HepG2 (cell line): ENCODE data around the gene SALL4. TPM values are rescaled to one million over a fixed set of nuclear protein-coding genes. Genes with fewer than 3 reads are reported as not detected.
A peak's percentile ranks its signal among the peaks of the same experiment; 100 is the strongest.

Experiments
- CC2D1A ChIP-seq: sonication (generic); formaldehyde crosslinking; IDR thresholded peaks from 2 replicates; pipeline ENCODE4 v1.8.1; 2023; ENCODE audit warnings: mild to moderate bottlenecking, missing genetic modification reagents
- ERF ChIP-seq: IDR thresholded peaks from 2 replicates; pipeline ENCODE4 v1.6.1; 2018; ENCODE audit warnings: missing biosample characterization, missing genetic modification reagents
- GTF3A ChIP-seq: sonication (generic); formaldehyde crosslinking; conservative IDR thresholded peaks from 2 replicates; pipeline ENCODE4 v1.4.0; 2020; ENCODE audit warnings: mild to moderate bottlenecking, missing genetic modification reagents
- IRX3 ChIP-seq: sonication (generic); formaldehyde crosslinking; IDR thresholded peaks from 2 replicates; pipeline ENCODE4 v1.8.1; 2023; ENCODE audit warnings: mild to moderate bottlenecking, low read depth, missing genetic modification reagents, borderline replicate concordance
- MAFF ChIP-seq: IDR thresholded peaks from 2 replicates; pipeline ENCODE4 v1.6.1; 2011; ENCODE audit warnings: low read depth, low read length, improper control_type of control experiment
- MTF2 ChIP-seq: sonication (generic); formaldehyde crosslinking; IDR thresholded peaks from 2 replicates; pipeline ENCODE4 v1.5.0; 2020; ENCODE audit warnings: missing genetic modification reagents, borderline replicate concordance
- NFKB2 ChIP-seq: sonication (generic); formaldehyde crosslinking; IDR thresholded peaks from 2 replicates; pipeline ENCODE4 v1.4.0; 2020; ENCODE audit warnings: missing genetic modification reagents, borderline replicate concordance
- NFKBIZ ChIP-seq: IDR thresholded peaks from 2 replicates; pipeline ENCODE4 v1.6.1; 2018; ENCODE audit warnings: missing genetic modification reagents, missing compliant biosample characterization
- PATZ1 ChIP-seq: sonication (generic); formaldehyde crosslinking; IDR thresholded peaks from 2 replicates; pipeline ENCODE4 v1.4.0; 2020; ENCODE audit warnings: missing genetic modification reagents
- SOX6 ChIP-seq, 2 experiments: fragments of 450-650 bp in 1 of 2; sonication (generic) in 1 of 2; formaldehyde crosslinking in 1 of 2; IDR thresholded peaks; 2 replicates each; pipeline versions ENCODE4 v1.4.0 to v1.6.1; 2017 to 2020; ENCODE audit warnings: antibody characterized with exemption in 1 of 2, mild to moderate bottlenecking in 1 of 2, missing genetic modification reagents in 1 of 2
- USF2 ChIP-seq, 2 experiments: sonication (generic) in 1 of 2; formaldehyde crosslinking in 1 of 2; IDR thresholded peaks; 2 replicates each; pipeline versions ENCODE4 v1.5.1 to v1.6.1; 2011 to 2020; ENCODE audit warnings: borderline replicate concordance in 1 of 2, low read depth in 1 of 2, low read length in 1 of 2, mild to moderate bottlenecking in 1 of 2, missing genetic modification reagents in 1 of 2, moderate library complexity in 1 of 2
- ZFP90 ChIP-seq: sonication (generic); formaldehyde crosslinking; IDR thresholded peaks from 2 replicates; pipeline ENCODE4 v1.8.0; 2022; ENCODE audit warnings: missing genetic modification reagents, mild to moderate bottlenecking, inconsistent platforms, borderline replicate concordance
- ZNF281 ChIP-seq: sonication (generic); formaldehyde crosslinking; IDR thresholded peaks from 2 replicates; pipeline ENCODE4 v1.4.0; 2020; ENCODE audit warnings: missing genetic modification reagents, borderline replicate concordance
- polyA plus RNA-seq, 8 experiments: library from polyadenylated mRNA; depleted of rRNA in 3 of 8; stranded (reverse) in 7 of 8; unstranded in 1 of 8; fragments of >200 nt; fragmentation: Illumina TruSeq in 4 of 8; extraction: Trizol in 4 of 8; gene quantifications; 2 replicates each; pipeline versions ENCODE4 v1.2.1 to v1.2.3, GENCODE V29; 2011 to 2016; ENCODE audit warnings: low read depth in 4 of 8, missing spikeins in 1 of 8, mixed read lengths in 1 of 8; ENCODE audit not compliant: insufficient read depth in 1 of 8
- total RNA-seq, 5 experiments: library from RNA; depleted of rRNA; stranded (reverse); fragments of >200 nt; fragmentation: Illumina TruSeq; extraction: Trizol; gene quantifications; 2 replicates each; pipeline ENCODE4 v1.2.3, GENCODE V29; 2016; ENCODE audit warnings: low read depth in 1 of 5
- TF ChIP-seq, protein P1 (sequence below): sonication (generic); formaldehyde crosslinking; IDR thresholded peaks from 2 replicates; pipeline ENCODE4 v1.5.1; 2020; ENCODE audit warnings: missing genetic modification reagents, mild to moderate bottlenecking, borderline replicate concordance
- TF ChIP-seq, protein P2 (sequence below): sonication (generic); formaldehyde crosslinking; IDR thresholded peaks from 2 replicates; pipeline ENCODE4 v1.4.0; 2020; ENCODE audit warnings: missing genetic modification reagents
- TF ChIP-seq, protein P3 (sequence below): sonication (generic); formaldehyde crosslinking; IDR thresholded peaks from 2 replicates; pipeline ENCODE4 v1.8.1; 2023; ENCODE audit warnings: missing genetic modification reagents, inconsistent platforms, borderline replicate concordance

Gene SALL4
- total and polyA plus RNA-seq, 2 of the 13 experiments (the other 11 are each of a cell fraction or from before 2014, with no cell fraction given) = 0.33 to 1.8 TPM

GRCh38 chr20:51760905-51761546 is 41.3 kb downstream of the SALL4 start (continued):
- TF ChIP-seq USF2 (IDR thresholded peaks at IDR 0.05; ENCODE audit: low read depth, low read length) = no peak
- TF ChIP-seq USF2 (CRISPR knock-in tag; IDR thresholded peaks at IDR 0.05; ENCODE audit: borderline replicate concordance) = no peak
- peak; percentile 29; the same call in 1 of the 2 replicates for TF ChIP-seq ZNF281 (CRISPR knock-in tag)
- TF ChIP-seq MAFF = peak; percentile 99
- peak; percentile 19; the same call in 1 of the 2 replicates for TF ChIP-seq PATZ1 (CRISPR knock-in tag)
- TF ChIP-seq NFKBIZ (CRISPR knock-in tag) = no peak
- TF ChIP-seq, protein P1, sequence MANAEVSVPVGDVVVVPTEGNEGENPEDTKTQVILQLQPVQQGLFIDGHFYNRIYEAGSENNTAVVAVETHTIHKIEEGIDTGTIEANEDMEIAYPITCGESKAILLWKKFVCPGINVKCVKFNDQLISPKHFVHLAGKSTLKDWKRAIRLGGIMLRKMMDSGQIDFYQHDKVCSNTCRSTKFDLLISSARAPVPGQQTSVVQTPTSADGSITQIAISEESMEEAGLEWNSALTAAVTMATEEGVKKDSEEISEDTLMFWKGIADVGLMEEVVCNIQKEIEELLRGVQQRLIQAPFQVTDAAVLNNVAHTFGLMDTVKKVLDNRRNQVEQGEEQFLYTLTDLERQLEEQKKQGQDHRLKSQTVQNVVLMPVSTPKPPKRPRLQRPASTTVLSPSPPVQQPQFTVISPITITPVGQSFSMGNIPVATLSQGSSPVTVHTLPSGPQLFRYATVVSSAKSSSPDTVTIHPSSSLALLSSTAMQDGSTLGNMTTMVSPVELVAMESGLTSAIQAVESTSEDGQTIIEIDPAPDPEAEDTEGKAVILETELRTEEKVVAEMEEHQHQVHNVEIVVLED (CRISPR knock-in tag) = 0 out of 2 replicates have a peak, but pooled peaks have one; percentile 16
- TF ChIP-seq, protein P2, sequence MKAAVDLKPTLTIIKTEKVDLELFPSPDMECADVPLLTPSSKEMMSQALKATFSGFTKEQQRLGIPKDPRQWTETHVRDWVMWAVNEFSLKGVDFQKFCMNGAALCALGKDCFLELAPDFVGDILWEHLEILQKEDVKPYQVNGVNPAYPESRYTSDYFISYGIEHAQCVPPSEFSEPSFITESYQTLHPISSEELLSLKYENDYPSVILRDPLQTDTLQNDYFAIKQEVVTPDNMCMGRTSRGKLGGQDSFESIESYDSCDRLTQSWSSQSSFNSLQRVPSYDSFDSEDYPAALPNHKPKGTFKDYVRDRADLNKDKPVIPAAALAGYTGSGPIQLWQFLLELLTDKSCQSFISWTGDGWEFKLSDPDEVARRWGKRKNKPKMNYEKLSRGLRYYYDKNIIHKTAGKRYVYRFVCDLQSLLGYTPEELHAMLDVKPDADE (CRISPR knock-in tag) = no peak
- TF ChIP-seq ERF (CRISPR knock-in tag) = peak; percentile 71; the same call in 1 of the 2 replicates
- TF ChIP-seq CC2D1A (CRISPR knock-in tag) = no peak
- TF ChIP-seq IRX3 (CRISPR knock-in tag) = no peak
- no peak for TF ChIP-seq SOX6 (IDR thresholded peaks at IDR 0.05)
- peak; percentile 98 for TF ChIP-seq SOX6 (CRISPR knock-in tag; IDR thresholded peaks at IDR 0.05)
- TF ChIP-seq MTF2 (CRISPR knock-in tag) = no peak
- TF ChIP-seq GTF3A (CRISPR knock-in tag) = no peak
- no peak for TF ChIP-seq NFKB2
- TF ChIP-seq, protein P3, sequence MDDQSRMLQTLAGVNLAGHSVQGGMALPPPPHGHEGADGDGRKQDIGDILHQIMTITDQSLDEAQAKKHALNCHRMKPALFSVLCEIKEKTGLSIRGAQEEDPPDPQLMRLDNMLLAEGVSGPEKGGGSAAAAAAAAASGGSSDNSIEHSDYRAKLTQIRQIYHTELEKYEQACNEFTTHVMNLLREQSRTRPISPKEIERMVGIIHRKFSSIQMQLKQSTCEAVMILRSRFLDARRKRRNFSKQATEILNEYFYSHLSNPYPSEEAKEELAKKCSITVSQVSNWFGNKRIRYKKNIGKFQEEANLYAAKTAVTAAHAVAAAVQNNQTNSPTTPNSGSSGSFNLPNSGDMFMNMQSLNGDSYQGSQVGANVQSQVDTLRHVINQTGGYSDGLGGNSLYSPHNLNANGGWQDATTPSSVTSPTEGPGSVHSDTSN = no peak
- no peak for TF ChIP-seq ZFP90 (CRISPR knock-in tag)
